HepG2 (cell line): ENCODE measurements around the gene ST6GALNAC4. TPM values are rescaled to one million over a fixed set of nuclear protein-coding genes. Genes with fewer than 3 reads are reported as not detected.

ENCODE experiments used
- ATAC-seq: fragments of 200-7000 bp; cut with Tn5 transposase; 3 replicates; pipeline ENCODE4 v1.9.1; 2020; ENCODE audit warnings: mild to moderate bottlenecking, moderate library complexity
- BruUV-seq: library from RNA; stranded (reverse); fragments of 400-500 nt; replicated peaks from 2 replicates; lab custom pipeline; 2021; lab: Mats Ljungman, UMichigan
- CTCF ChIA-PET: fragments of 300-600 bp; formaldehyde crosslinking; extraction: SDS; loops from one replicate; lab custom pipeline; 2021; ENCODE audit warnings: low total read pairs, inconsistent platforms, low intra/inter-chr PET ratio; lab: Yijun Ruan, JAX
- POLR2A ChIA-PET: fragments of 350-600 bp; sonication (Branson Sonifier 250); formaldehyde crosslinking; loops from one replicate; lab custom pipeline; 2020; ENCODE audit warnings: antibody characterized with exemption, inconsistent platforms; lab: Yijun Ruan, JAX
- DNase-seq: peaks from one replicate; pipeline ENCODE4 v3.0.0-alpha.2; 2015; ENCODE audit warnings: low spot score
- FAIRE-seq: peaks from 3 replicates; lab custom pipeline; 2011; peaks lifted over from hg19 to GRCh38; lab: Jason Lieb, UNC
- H2AFZ ChIP-seq: one replicate; pipeline ENCODE4 v1.6.1; 2011; ENCODE audit warnings: low read length, inconsistent platforms
- H3K27ac ChIP-seq: fragments of 300-600 bp; 3 replicates; pipeline ENCODE4 v1.8.0; 2011; ENCODE audit warnings: mixed run types, mild to moderate bottlenecking, mixed read lengths, low read length, inconsistent platforms; ENCODE audit not compliant: insufficient read depth; ENCODE audit errors: extremely low read length
- H3K27me3 ChIP-seq, 2 experiments: fragments of 200-600 bp in 1 of 2; 2 replicates in 1 of 2; 3 replicates in 1 of 2; pipeline versions ENCODE4 v1.6.0 to v1.8.0; 2011; ENCODE audit warnings: low read length in 2 of 2, mild to moderate bottlenecking in 2 of 2, moderate library complexity in 2 of 2, inconsistent platforms in 1 of 2; ENCODE audit not compliant: insufficient read depth in 2 of 2, control insufficient read depth in 1 of 2
- H3K36me3 ChIP-seq, 2 experiments: fragments of 200-600 bp in 1 of 2; replicated peaks in 1 of 2; 2 replicates in 1 of 2; 3 replicates in 1 of 2; pipeline versions ENCODE4 v1.5.1 to v1.8.0; 2011; ENCODE audit warnings: low read length in 2 of 2, inconsistent platforms in 1 of 2; ENCODE audit not compliant: insufficient read depth in 2 of 2, control insufficient read depth in 1 of 2
- H3K4me1 ChIP-seq: 2 replicates; pipeline ENCODE4 v1.5.1; 2012; ENCODE audit warnings: low read length, inconsistent platforms; ENCODE audit not compliant: insufficient read depth
- H3K4me2 ChIP-seq: 2 replicates; pipeline ENCODE4 v1.6.0; 2011; ENCODE audit warnings: low read depth, low read length, inconsistent platforms
- H3K4me3 ChIP-seq, 3 experiments: fragments of 200-600 bp in 1 of 3; sonication (generic), shearing (Covaris generic) in 1 of 3; replicated peaks in 1 of 3; 2 replicates each; pipeline ENCODE4 v1.5.1; 2011 to 2016; ENCODE audit warnings: low read length in 3 of 3, inconsistent platforms in 2 of 3, low read depth in 2 of 3, mild to moderate bottlenecking in 2 of 3, control low read depth in 1 of 3, mixed read lengths in 1 of 3; ENCODE audit not compliant: insufficient read depth in 1 of 3
- H3K79me2 ChIP-seq: one replicate; pipeline ENCODE4 v1.6.1; 2011; ENCODE audit warnings: low read length, inconsistent platforms; ENCODE audit not compliant: insufficient read depth
- H3K9ac ChIP-seq: 2 replicates; pipeline ENCODE4 v1.6.0; 2011; ENCODE audit warnings: mild to moderate bottlenecking, low read depth, low read length, inconsistent platforms; ENCODE audit not compliant: insufficient read depth
- H3K9me3 ChIP-seq: 2 replicates; pipeline ENCODE4 v1.5.1; 2012; ENCODE audit warnings: mild to moderate bottlenecking, low read length
- H4K20me1 ChIP-seq: 2 replicates; pipeline ENCODE4 v1.6.0; 2011; ENCODE audit warnings: inconsistent platforms, mild to moderate bottlenecking, low read length, moderate library complexity; ENCODE audit not compliant: insufficient read depth
- FOSL2 ChIP-seq: sonication (generic); formaldehyde crosslinking; IDR thresholded peaks from 2 replicates; pipeline ENCODE4 v1.4.0; 2020; ENCODE audit warnings: missing genetic modification reagents
- HIVEP1 ChIP-seq: sonication (generic); formaldehyde crosslinking; IDR thresholded peaks from 2 replicates; pipeline ENCODE4 v1.4.0; 2020; ENCODE audit warnings: mild to moderate bottlenecking, missing genetic modification reagents
- MAFF ChIP-seq: IDR thresholded peaks from 2 replicates; pipeline ENCODE4 v1.6.1; 2011; ENCODE audit warnings: low read depth, low read length, improper control_type of control experiment
- POLR2G ChIP-seq: fragments of 200-400 bp; formaldehyde crosslinking; IDR thresholded peaks from 2 replicates; pipeline ENCODE4 v1.6.1; 2018; ENCODE audit warnings: mild to moderate bottlenecking, low read depth, low read length, moderate library complexity
- RARG ChIP-seq: sonication (generic); formaldehyde crosslinking; IDR thresholded peaks from 2 replicates; pipeline ENCODE4 v1.4.0; 2020; ENCODE audit warnings: low read depth, mild to moderate bottlenecking, missing genetic modification reagents
- RBM22 ChIP-seq: fragments of 200-400 bp; formaldehyde crosslinking; optimal IDR thresholded peaks from 2 replicates; pipeline ENCODE3; 2017; ENCODE audit warnings: mild to moderate bottlenecking, low read length, moderate library complexity
- TMF1 ChIP-seq: sonication (generic); formaldehyde crosslinking; IDR thresholded peaks from 2 replicates; pipeline ENCODE4 v1.8.1; 2022; ENCODE audit warnings: low read depth, missing genetic modification reagents
- ZFP36 ChIP-seq: fragments of 150-350 bp; IDR thresholded peaks from 2 replicates; pipeline ENCODE4 v1.6.1; 2018; ENCODE audit warnings: borderline replicate concordance, low read length, low read depth; ENCODE audit not compliant: partially characterized antibody
- ZNF260 ChIP-seq: sonication (generic); formaldehyde crosslinking; IDR thresholded peaks from 2 replicates; pipeline ENCODE4 v1.4.0; 2020; ENCODE audit warnings: missing genetic modification reagents, low read depth, mild to moderate bottlenecking, borderline replicate concordance
- ZNF382 ChIP-seq: sonication (generic); formaldehyde crosslinking; IDR thresholded peaks from 2 replicates; pipeline ENCODE4 v1.5.0; 2020; ENCODE audit warnings: missing genetic modification reagents, mild to moderate bottlenecking, borderline replicate concordance
- ZNF550 ChIP-seq: sonication (generic); formaldehyde crosslinking; IDR thresholded peaks from 2 replicates; pipeline ENCODE4 v1.4.0; 2020; ENCODE audit warnings: mild to moderate bottlenecking, missing genetic modification reagents, borderline replicate concordance
- ZNF740 ChIP-seq: sonication (generic); formaldehyde crosslinking; IDR thresholded peaks from 2 replicates; pipeline ENCODE4 v1.4.0; 2020; ENCODE audit warnings: missing genetic modification reagents
- WGBS: methylation state at CpG from one replicate; pipeline ENCODE4 v1.1.6; 2017; ENCODE audit warnings: low lambda C conversion rate; 5-methylcytosine and 5-hydroxymethylcytosine counted together
- in situ Hi-C: cut with HindIII; loops from 2 replicates; pipeline ENCODE4 v1.10.0; 2017; ENCODE audit warnings: low pct_unique_long_range_greater_than_20kb; ENCODE audit not compliant: extremely low pct_ligation_motif_present
- intact Hi-C: fragments of 100-400 bp; cut with micrococcal nuclease; formaldehyde crosslinking; loops from one replicate; pipeline ENCODE4 v1.10.0; 2022; ENCODE audit not compliant: unreplicated experiment
- polyA plus RNA-seq, 8 experiments: library from polyadenylated mRNA; depleted of rRNA in 3 of 8; stranded (reverse) in 7 of 8; unstranded in 1 of 8; fragments of >200 nt; fragmentation: Illumina TruSeq in 4 of 8; extraction: Trizol in 4 of 8; gene quantifications; 2 replicates each; pipeline versions ENCODE4 v1.2.1 to v1.2.3, GENCODE V29; 2011 to 2016; ENCODE audit warnings: low read depth in 4 of 8, missing spikeins in 1 of 8, mixed read lengths in 1 of 8; ENCODE audit not compliant: insufficient read depth in 1 of 8
- total RNA-seq, 5 experiments: library from RNA; depleted of rRNA; stranded (reverse); fragments of >200 nt; fragmentation: Illumina TruSeq; extraction: Trizol; gene quantifications; 2 replicates each; pipeline ENCODE4 v1.2.3, GENCODE V29; 2016; ENCODE audit warnings: low read depth in 1 of 5

The ST6GALNAC4 gene
- total and polyA plus RNA-seq, 2 of the 13 experiments (the other 11 are each of a cell fraction or from before 2014, with no cell fraction given): 18.8 to 27.7 TPM

DNA sequence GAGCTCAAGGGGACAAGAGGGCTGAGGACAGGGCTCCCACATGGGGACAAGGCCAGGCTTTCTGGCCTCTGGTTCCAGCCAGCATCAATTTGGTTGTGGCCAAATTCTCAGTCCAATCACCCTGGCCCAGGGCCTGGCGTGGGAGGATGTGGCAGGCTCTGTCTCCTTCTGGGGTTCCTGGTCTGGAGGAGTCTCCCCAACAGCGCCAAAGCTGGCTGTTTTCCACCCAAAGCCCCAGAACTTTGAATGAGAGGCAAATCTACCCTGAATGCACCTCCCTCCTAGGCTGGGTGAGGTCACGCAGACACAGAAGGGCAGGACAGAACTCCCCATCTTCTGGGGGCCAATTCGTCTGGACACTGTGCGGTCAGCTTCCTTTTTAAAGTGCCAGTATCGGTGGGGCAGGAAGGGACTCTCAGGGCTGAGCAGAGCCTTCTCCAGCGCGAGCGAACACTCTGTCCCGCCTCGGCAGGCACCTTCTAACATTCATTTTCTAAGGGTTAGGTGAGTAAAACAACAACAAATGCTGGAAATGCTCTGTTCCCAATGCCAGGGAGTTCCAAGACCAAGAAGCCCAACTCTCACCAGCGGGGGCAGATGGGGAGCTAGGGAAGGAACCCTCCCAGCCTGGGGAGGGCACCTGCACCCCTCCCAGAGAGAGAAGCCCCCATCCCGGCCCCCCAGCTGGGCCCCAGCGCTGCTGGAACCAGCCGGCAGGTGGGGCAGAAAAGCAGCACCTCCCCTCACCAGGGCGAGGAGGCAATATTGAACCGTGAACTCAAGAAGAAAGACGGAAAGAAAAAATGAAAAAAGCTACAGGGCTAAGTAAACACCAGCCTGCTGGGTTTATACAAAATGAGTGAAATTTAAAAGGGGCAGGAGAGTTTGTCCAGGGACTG lies 24.5 kb upstream of the ST6GALNAC4 start (continued):
- TF ChIP-seq ZNF260 (no peak), ZNF382 (CRISPR knock-in tag) (no peak), ZFP36 (no peak), ZNF550 (CRISPR knock-in tag) (no peak), FOSL2 (no peak), TMF1 (0 out of 2 replicates have a peak, but pooled peaks have one; percentile 7), MAFF (no peak), ZNF740 (CRISPR knock-in tag) (no peak), HIVEP1 (CRISPR knock-in tag) (no peak), RBM22 (peak; percentile 76), POLR2G (peak; percentile 56; the same call in 1 of the 2 replicates)

GRCh38 chr9:127940593-127940992 lies 23.8 kb upstream of the ST6GALNAC4 start:
- DNase-seq (no peak), FAIRE-seq (no peak), ATAC-seq (no peak)
- H3K79me2 ChIP-seq: peaks cover 20% of the 10 kb centered on the region
- peaks cover 13 to 39% of the 10 kb centered on the region in 2 experiments; a peak in 4 of 5 replicates for H3K36me3 ChIP-seq
- in situ Hi-C loops (no loop called here), intact Hi-C loops (loop anchor here (5.0 to 10.0 kb wide), 2 partner anchors 37 to 174 kb away; no protein-coding TSS in a partner anchor)
- no peak overlapping the region for H3K9ac ChIP-seq
- ChIA-PET POLR2A (interaction anchor here (0.5 to 2.2 kb wide), 2 partner anchors 51 to 127 kb away, joined by 3 to 5 read pairs; partner anchors contain the start of genes NAIF1 and SLC25A25), CTCF (no interaction called here)
- TF ChIP-seq RARG (CRISPR knock-in tag) (no peak), POLR2G (0 out of 2 replicates have a peak, but pooled peaks have one; percentile 8)
- no TSS peak for BruUV-seq
- no peak overlapping the region for H2AFZ ChIP-seq
- no peak overlapping the region for H3K4me2 ChIP-seq
- no peak overlapping the region for H3K27ac ChIP-seq
- peaks cover 32% of the 10 kb centered on the region for H3K4me1 ChIP-seq
- no peak overlapping the region for H3K4me3 ChIP-seq
- WGBS: 98% methylated on average over 4 of the region's 4 CpGs
- no peaks in the 10 kb centered on the region for H3K9me3 ChIP-seq
- H4K20me1 ChIP-seq: peaks cover 7% of the 10 kb centered on the region
- H3K27me3 ChIP-seq: no peaks in the 10 kb centered on the region; a peak in 1 of 5 replicates
